GM21515 (cell line): ENCODE results near the gene SPATC1L.

ENCODE experiments used
- ATAC-seq: cut with Tn5 transposase; IDR thresholded peaks from one replicate; pipeline ENCODE4 v1.9.1; 2021; ENCODE audit not compliant: unreplicated experiment

The SPATC1L gene

GRCh38 chr21:46122758-46123683 is 61.2 kb downstream of the SPATC1L start:
- ATAC-seq, result no peak

GRCh38 chr21:46122237-46122671 is 62.0 kb downstream of the SPATC1L start:
- ATAC-seq, result no peak

- ATAC-seq, result no peak
Observed at GRCh38 chr21:46121286-46122221, 62.7 kb downstream of the SPATC1L start.

GRCh38 chr21:46120301-46121285 is 63.7 kb downstream of the SPATC1L start:
- no peak for ATAC-seq

- no peak for ATAC-seq
Observed at GRCh38 chr21:46119637-46120271, 64.5 kb downstream of the SPATC1L start.

- no peak for ATAC-seq
Observed at GRCh38 chr21:46119144-46119636, 65.1 kb downstream of the SPATC1L start.

- ATAC-seq, result no peak
Observed at GRCh38 chr21:46118316-46119143, 65.7 kb downstream of the SPATC1L start.

- ATAC-seq, result no peak
Observed at GRCh38 chr21:46117586-46118315, 66.5 kb downstream of the SPATC1L start.

- no peak for ATAC-seq
Observed at GRCh38 chr21:46116776-46117585, 67.3 kb downstream of the SPATC1L start.

- ATAC-seq, result no peak
Observed at GRCh38 chr21:46116189-46116775, 68.0 kb downstream of the SPATC1L start.

- ATAC-seq, result no peak
Observed at GRCh38 chr21:46115441-46116188, 68.6 kb downstream of the SPATC1L start.

GRCh38 chr21:46114963-46115362 is 69.3 kb downstream of the SPATC1L start:
- ATAC-seq, result no peak

- ATAC-seq, result no peak
Observed at GRCh38 chr21:46113497-46114176, 70.6 kb downstream of the SPATC1L start.

- ATAC-seq, result no peak
Observed at GRCh38 chr21:46112725-46113215, 71.5 kb downstream of the SPATC1L start.
